Measurements from ENCODE around the gene CLNK.

Gene CLNK

GRCh38 chr4:10635091-10635490 is 49.5 kb downstream of the CLNK start:
- H4K20me1 ChIP-seq (ENCODE audit: control insufficient read depth, insufficient read depth, low read depth, low read length): no peaks in the 10 kb centered on the region
- no peak overlapping the region for H3K4me3 ChIP-seq (ENCODE audit: low read length)
- H3K4me1 ChIP-seq (ENCODE audit: control insufficient read depth, low read length): no peaks in the 10 kb centered on the region
- H3K27me3 ChIP-seq (ENCODE audit: control insufficient read depth, low read length): no peaks in the 10 kb centered on the region
- no peaks in the 10 kb centered on the region for H3F3A ChIP-seq (ENCODE audit: control insufficient read depth, insufficient read depth)
- TF ChIP-seq, protein P1, sequence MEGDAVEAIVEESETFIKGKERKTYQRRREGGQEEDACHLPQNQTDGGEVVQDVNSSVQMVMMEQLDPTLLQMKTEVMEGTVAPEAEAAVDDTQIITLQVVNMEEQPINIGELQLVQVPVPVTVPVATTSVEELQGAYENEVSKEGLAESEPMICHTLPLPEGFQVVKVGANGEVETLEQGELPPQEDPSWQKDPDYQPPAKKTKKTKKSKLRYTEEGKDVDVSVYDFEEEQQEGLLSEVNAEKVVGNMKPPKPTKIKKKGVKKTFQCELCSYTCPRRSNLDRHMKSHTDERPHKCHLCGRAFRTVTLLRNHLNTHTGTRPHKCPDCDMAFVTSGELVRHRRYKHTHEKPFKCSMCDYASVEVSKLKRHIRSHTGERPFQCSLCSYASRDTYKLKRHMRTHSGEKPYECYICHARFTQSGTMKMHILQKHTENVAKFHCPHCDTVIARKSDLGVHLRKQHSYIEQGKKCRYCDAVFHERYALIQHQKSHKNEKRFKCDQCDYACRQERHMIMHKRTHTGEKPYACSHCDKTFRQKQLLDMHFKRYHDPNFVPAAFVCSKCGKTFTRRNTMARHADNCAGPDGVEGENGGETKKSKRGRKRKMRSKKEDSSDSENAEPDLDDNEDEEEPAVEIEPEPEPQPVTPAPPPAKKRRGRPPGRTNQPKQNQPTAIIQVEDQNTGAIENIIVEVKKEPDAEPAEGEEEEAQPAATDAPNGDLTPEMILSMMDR (IDR thresholded peaks at IDR 0.05; ENCODE audit: low read depth, low read length, poor library complexity, severe bottlenecking): no peak
- no peak for TF ChIP-seq EZH2phosphoT487 (IDR thresholded peaks at IDR 0.05; ENCODE audit: borderline replicate concordance, low read length)
- no peak overlapping the region for H3K27ac ChIP-seq (ENCODE audit: low read depth, low read length)
- H3K4me2 ChIP-seq (ENCODE audit: low read length): no peak overlapping the region
- no peaks in the 10 kb centered on the region for H3K36me3 ChIP-seq (ENCODE audit: control insufficient read depth, low read length)
- H3K79me2 ChIP-seq (ENCODE audit: control insufficient read depth, low read length): no peaks in the 10 kb centered on the region
- no peaks in the 10 kb centered on the region for H3K9me3 ChIP-seq (ENCODE audit: control insufficient read depth, insufficient read depth, low read length)
- no peaks in the 10 kb centered on the region for H3K9me2 ChIP-seq (replicated peaks; ENCODE audit: control insufficient read depth, low read length)

- H3K4me2 ChIP-seq (ENCODE audit: low read length): no peak overlapping the region
- no peaks in the 10 kb centered on the region for H3K79me2 ChIP-seq (ENCODE audit: control insufficient read depth, low read length)
- H3F3A ChIP-seq (ENCODE audit: control insufficient read depth, insufficient read depth): no peaks in the 10 kb centered on the region
- H3K9me2 ChIP-seq (replicated peaks; ENCODE audit: control insufficient read depth, low read length): no peaks in the 10 kb centered on the region
- no peak overlapping the region for H3K4me3 ChIP-seq (ENCODE audit: low read length)
- no peaks in the 10 kb centered on the region; the same call in 1 of the 2 replicates for H3K27me3 ChIP-seq (ENCODE audit: control insufficient read depth, low read length)
- H3K36me3 ChIP-seq (ENCODE audit: control insufficient read depth, low read length): no peaks in the 10 kb centered on the region
- H3K27ac ChIP-seq (ENCODE audit: low read depth, low read length): no peak overlapping the region
- no peaks in the 10 kb centered on the region for H3K4me1 ChIP-seq (ENCODE audit: control insufficient read depth, low read length)
- no peak for TF ChIP-seq EZH2phosphoT487 (IDR thresholded peaks at IDR 0.05; ENCODE audit: borderline replicate concordance, low read length)
- TF ChIP-seq, protein P1 (IDR thresholded peaks at IDR 0.05; ENCODE audit: low read depth, low read length, poor library complexity, severe bottlenecking): no peak
- H3K9me3 ChIP-seq (ENCODE audit: control insufficient read depth, insufficient read depth, low read length): no peaks in the 10 kb centered on the region
- H4K20me1 ChIP-seq (ENCODE audit: control insufficient read depth, insufficient read depth, low read depth, low read length): no peaks in the 10 kb centered on the region
Observed at GRCh38 chr4:10629394-10629793, 55.2 kb downstream of the CLNK start.

- H3K9me3 ChIP-seq (ENCODE audit: control insufficient read depth, insufficient read depth, low read length): no peaks in the 10 kb centered on the region
- H3F3A ChIP-seq (ENCODE audit: control insufficient read depth, insufficient read depth): no peaks in the 10 kb centered on the region
- no peak overlapping the region for H3K27ac ChIP-seq (ENCODE audit: low read depth, low read length)
- H4K20me1 ChIP-seq (ENCODE audit: control insufficient read depth, insufficient read depth, low read depth, low read length): no peaks in the 10 kb centered on the region
- H3K36me3 ChIP-seq (ENCODE audit: control insufficient read depth, low read length): no peaks in the 10 kb centered on the region
- no peak overlapping the region for H3K4me3 ChIP-seq (ENCODE audit: low read length)
- no peaks in the 10 kb centered on the region for H3K4me1 ChIP-seq (ENCODE audit: control insufficient read depth, low read length)
- no peaks in the 10 kb centered on the region for H3K9me2 ChIP-seq (replicated peaks; ENCODE audit: control insufficient read depth, low read length)
- TF ChIP-seq EZH2phosphoT487 (IDR thresholded peaks at IDR 0.05; ENCODE audit: borderline replicate concordance, low read length): no peak
- no peaks in the 10 kb centered on the region; the same call in 1 of the 2 replicates for H3K27me3 ChIP-seq (ENCODE audit: control insufficient read depth, low read length)
- H3K79me2 ChIP-seq (ENCODE audit: control insufficient read depth, low read length): no peaks in the 10 kb centered on the region
- H3K4me2 ChIP-seq (ENCODE audit: low read length): no peak overlapping the region
Observed at GRCh38 chr4:10625131-10625530, 59.4 kb downstream of the CLNK start.

GRCh38 chr4:10623862-10624261 is 60.7 kb downstream of the CLNK start:
- Histone ChIP-seq H3K4me2 (ENCODE audit: low read length) (no peak overlapping the region), H3K27me3 (ENCODE audit: control insufficient read depth, low read length) (no peaks in the 10 kb centered on the region; the same call in 1 of the 2 replicates), H3K27ac (ENCODE audit: low read depth, low read length) (no peak overlapping the region), H3K9me2 (replicated peaks; ENCODE audit: control insufficient read depth, low read length) (no peaks in the 10 kb centered on the region), H3K36me3 (ENCODE audit: control insufficient read depth, low read length) (no peaks in the 10 kb centered on the region), H3F3A (ENCODE audit: control insufficient read depth, insufficient read depth) (no peaks in the 10 kb centered on the region), H3K79me2 (ENCODE audit: control insufficient read depth, low read length) (no peaks in the 10 kb centered on the region), H4K20me1 (ENCODE audit: control insufficient read depth, insufficient read depth, low read depth, low read length) (no peaks in the 10 kb centered on the region), H3K9me3 (ENCODE audit: control insufficient read depth, insufficient read depth, low read length) (no peaks in the 10 kb centered on the region), H3K4me1 (ENCODE audit: control insufficient read depth, low read length) (no peaks in the 10 kb centered on the region), H3K4me3 (ENCODE audit: low read length) (no peak overlapping the region)
- TF ChIP-seq EZH2phosphoT487 (IDR thresholded peaks at IDR 0.05; ENCODE audit: borderline replicate concordance, low read length): no peak
- TF ChIP-seq, protein P1 (IDR thresholded peaks at IDR 0.05; ENCODE audit: low read depth, low read length, poor library complexity, severe bottlenecking): no peak

Data from DOHH2 (cell line).